Activated CD8-positive, alpha-beta memory T cell treated with anti-CD3 and anti-CD28 coated beads, Interleukin-2, amount 50 U/mL, for 48 hours (primary cell): Measurements from ENCODE around the gene CDH4.

ENCODE experiments used
- DNase-seq: peaks from one replicate; pipeline ENCODE4 v3.0.0-alpha.2; 2020

Gene CDH4

DNA sequence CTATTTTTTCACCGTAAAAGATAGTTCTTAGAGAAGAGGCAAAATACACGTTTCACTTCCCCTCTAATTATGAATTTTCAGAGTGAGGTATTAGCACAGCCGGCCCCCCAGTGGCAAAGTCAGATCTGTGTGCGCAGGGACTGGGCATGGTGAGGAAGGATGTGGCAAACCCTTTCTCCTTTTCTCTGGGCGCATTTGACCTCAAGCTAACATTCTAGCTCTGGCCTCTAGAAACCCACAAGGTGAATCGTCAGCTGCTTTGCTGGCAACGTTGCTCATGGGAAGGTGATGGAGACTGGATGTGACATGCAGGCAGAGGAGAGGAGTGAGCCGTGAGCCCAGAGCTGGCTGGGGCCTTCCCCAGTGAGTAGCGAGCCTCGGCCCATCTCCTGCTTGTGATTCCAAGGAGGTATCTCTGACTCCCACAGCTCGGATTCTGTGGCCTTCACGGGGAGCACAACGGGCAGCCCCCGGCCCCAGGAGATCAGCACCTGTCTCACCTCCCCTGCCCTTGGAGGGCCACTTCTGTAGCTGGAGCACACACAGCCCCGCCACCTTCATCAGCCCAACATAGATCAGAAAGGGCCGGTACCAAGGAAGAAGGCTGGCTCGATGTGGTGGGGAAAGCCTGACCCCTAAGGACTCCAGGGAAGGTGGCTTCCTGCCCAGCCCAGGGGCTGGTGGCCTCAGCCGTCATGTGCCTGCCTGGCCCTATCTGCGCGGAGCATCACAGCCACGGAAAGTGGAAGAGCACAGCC lies 660.8 kb downstream of the CDH4 start:
- no peak for DNase-seq

DNA sequence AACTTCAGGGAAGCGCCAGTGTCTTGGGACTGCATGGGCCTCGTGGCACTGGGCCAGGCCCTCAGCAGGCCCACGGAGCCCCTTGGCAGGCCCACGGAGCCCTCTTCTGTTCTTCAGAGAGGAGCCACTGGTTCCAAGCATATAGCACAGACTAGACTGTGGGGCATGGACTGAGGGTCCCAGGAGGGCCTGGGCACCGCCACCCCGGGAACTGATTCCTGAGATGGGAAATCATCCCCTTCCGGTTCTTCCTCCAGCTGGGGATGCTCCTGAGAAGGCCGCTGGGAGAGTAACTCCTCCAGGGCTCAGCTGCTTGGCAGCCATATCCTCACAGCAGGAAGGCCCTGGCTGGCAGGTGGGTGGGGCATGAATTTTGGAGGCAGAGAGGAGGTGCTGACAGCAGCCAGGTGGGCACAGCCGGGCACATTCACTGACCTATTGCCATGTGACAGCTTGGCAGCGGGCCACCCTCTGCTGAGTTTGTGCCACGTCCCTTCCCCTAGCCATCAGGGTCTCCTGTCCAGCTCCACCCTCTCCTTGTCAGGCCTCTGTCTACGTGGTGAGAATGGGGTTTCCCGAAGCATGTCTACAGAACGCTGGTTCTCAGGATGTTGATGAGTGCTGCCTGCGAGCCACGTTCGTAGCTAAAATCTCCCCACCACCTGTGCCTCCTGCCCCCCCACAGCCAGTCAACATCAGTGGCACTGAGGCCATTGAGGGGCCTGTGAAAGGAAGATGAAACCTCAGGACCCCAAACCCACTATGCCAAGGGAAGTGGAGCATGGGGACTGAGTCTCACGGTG lies 661.6 kb downstream of the CDH4 start:
- DNase-seq = no peak

DNA sequence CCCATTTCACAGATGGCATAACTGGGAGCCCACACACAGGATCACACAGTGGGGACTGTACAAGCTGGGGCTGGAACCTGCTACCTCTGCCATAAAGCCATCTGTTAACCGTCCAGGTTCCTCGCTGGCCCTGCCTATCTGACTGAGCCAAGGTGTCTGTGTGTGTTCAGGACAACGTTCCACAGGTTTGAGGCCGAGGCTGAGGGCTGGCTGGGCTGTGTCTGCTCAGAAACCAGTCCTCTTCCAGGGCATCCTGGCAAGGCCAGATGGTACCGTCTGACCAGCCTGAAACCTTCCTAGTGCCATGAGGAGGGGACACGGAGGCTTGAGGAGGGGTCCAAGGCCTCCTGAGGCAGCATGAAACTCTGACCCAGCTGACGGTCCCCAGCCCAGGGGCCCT lies 663.0 kb downstream of the CDH4 start:
- no peak for DNase-seq

DNA sequence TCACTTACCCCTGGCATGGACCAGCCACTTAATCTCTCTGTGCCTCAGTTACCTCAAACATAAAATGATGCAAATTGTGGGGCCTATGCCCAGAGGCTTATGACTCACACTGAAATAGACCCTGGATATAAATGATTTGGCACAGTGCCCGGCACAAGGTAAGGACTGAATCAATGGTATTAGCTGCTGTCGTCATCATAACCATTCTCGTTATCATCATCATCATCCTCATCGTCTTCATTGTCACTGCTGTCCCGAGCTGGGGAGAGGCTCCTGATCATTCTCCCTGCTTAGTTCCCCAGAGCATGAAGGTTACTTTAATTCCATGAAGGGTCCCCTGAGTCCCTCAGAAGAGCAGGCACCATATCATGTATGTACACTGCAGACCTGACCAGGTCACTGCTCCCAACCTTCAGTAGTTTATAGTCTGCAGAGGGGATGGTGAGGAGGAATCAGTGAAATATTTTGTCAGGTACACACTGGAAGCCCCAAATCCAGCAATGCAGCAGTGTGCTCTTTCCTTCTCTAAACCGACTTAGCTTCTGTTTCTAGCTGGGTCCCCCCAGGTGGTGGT lies 664.3 kb downstream of the CDH4 start:
- DNase-seq = no peak

DNA sequence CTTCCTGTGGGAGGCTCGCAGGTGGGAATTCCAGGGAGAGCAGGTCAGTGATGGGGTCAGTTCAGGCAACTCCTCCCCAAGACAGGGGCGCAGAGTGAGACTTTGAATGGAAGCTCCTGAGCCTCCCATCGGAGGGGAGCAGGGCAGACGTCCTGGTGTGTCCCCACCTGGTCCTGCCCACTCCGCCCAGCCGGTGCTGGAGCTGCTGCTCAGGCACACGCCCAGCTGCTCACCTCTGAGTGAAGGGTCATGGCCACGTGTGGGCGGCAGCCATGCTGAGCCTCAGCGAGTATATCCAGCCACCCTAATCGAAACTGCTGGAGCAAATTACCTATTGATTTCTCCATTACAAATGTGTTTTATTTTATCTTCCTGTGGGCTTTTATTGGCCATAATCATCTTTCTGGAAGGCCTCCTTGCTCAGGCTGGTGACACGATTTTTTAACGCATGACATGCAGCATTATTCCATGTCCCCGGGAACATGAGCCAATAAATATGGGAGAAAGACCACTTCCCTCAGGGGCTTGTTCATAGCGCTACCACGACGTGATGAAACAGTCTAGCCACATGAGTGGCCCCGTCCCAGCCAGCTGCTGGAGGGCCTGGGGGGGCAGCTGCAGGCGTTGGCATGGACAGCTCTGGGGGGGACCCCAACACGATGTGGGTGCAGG lies 665.5 kb downstream of the CDH4 start:
- no peak for DNase-seq

DNA sequence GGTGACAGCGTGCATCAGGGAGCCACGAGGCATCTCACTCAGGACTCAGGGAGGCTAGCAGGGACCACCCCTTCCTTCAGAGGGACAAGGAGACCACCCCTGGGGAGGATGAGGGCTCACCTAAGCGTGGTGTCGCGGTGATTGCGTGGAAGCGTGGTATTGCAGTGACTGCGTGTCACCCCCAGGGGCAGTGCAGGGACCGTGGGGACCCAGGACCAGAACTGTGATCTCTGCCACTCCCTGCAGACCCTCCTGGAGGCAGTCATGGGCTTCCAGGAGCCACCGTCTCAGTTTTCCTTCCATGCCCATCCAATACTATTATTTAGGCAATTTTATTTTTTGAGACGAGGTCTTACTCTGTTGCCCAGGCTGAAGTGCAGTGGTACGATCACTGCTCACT lies 666.5 kb downstream of the CDH4 start:
- DNase-seq = no peak

DNA sequence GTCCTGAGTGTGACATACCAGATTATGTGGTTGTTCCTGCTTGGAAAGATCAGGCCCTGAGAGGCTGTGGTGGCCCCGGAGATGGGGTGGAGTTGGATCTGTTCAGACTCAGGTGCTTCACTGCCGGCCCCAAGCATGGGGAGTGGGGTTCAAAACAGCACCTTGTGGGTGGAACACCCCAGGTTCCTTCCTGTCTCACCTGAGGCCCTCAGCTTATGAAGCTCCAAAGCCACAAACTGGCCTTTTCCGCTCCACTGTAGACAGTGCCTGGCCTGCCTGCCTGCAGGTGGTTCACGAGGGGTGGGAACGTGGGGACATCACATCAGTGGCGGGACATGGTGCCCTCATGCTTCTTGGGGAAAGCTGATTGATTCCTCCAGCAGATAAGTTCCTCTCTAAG lies 667.2 kb downstream of the CDH4 start:
- no peak for DNase-seq

DNA sequence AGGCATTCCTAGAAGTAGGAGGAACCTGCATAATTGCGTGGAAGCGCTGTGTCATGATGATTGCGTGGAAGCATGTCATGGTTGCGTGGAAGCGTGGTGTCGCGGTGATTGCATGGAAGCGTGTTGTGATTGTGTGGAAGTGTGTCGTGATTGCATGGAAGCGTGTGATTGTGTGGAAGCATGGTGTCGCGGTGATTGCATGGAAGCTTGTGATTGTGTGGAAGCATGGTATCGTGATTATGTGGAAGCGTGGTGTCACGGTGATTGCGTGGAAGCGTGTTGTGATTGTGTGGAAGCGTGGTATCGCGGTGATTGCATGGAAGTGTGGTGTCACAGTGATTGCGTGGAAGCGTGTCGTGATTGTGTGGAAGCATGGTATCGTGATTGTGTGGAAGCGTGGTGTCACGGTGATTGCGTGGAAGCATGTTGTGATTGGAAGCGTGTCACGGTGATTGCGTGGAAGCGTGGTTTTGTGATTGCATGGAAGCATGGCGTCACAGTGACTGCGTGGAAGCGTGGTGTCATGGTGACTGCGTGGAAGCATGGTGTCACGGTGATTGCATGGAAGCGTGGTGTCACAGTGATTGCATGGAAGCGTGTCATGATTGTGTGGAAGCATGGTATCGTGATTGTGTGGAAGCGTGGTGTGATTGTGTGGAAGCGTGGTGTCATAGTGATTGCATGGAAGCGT lies 667.8 kb downstream of the CDH4 start:
- DNase-seq = no peak

DNA sequence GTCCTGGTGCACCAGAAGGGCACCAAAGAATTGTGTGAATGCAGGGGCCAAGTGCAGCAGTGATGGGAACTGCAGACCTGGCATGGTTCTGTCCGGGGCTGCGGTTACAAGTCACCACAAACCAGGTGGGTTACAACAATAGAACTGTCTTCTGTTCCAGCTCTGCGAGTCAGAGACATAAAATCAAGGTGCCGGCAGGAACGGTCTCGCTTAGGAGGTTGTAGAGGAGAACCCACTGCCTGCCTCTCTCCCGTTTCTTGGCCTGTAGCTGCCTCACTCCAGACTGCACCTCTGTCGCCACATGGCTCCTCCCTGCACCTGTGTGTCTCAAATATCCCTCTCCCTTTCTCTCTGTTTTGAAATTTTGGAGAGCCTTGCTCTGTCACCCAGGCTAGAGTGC lies 670.4 kb downstream of the CDH4 start:
- no peak for DNase-seq

DNA sequence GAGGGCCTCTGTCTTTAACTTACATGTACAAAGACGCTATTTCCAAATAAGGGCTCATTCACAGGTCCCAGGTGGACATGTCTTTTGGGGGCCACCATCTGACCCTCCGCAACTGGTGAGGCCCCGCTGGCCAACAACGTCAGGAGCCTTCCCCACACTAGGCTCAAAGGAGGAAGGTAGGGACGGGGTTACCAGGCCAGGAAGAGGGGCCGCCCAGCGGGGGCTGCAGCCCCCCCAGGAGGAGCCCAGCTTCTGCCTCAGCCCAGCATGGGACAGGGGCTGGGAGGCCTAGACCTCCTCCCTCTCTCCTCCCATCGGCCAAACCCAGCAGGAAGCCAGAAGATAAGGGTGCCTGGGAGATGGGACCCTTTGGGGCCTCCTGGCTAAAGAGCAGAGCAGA lies 670.9 kb downstream of the CDH4 start:
- DNase-seq = no peak

DNA sequence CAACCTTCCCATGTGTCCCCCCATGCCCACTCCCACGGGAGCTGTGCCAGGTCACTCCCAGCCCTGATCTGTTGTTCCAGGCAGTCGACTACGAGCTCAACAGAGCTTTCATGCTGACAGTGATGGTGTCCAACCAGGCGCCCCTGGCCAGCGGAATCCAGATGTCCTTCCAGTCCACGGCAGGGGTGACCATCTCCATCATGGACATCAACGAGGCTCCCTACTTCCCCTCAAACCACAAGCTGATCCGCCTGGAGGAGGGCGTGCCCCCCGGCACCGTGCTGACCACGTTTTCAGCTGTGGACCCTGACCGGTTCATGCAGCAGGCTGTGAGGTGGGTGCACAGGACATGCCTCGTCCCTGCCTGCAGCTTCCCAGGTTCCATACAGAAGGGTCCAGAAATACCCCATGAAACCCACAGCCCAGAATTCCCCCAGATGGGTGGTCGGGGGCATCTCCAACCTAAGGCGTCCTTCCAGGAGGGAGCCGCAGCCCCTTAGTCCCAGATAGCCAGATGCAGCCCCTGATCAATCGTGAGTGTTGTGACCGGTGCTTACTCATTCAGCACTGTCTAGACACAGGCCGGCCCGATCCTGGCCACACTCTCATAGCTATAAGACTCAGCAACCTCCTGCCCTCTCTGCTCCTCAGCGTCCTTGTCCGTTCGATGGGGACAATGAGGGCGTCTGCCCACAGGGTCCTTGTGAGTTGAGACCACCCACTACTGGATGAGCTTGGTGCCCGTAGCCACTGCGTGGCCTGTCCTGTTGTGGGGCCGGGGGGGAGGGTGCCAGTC lies 671.5 kb downstream of the CDH4 start:
- DNase-seq = no peak

DNA sequence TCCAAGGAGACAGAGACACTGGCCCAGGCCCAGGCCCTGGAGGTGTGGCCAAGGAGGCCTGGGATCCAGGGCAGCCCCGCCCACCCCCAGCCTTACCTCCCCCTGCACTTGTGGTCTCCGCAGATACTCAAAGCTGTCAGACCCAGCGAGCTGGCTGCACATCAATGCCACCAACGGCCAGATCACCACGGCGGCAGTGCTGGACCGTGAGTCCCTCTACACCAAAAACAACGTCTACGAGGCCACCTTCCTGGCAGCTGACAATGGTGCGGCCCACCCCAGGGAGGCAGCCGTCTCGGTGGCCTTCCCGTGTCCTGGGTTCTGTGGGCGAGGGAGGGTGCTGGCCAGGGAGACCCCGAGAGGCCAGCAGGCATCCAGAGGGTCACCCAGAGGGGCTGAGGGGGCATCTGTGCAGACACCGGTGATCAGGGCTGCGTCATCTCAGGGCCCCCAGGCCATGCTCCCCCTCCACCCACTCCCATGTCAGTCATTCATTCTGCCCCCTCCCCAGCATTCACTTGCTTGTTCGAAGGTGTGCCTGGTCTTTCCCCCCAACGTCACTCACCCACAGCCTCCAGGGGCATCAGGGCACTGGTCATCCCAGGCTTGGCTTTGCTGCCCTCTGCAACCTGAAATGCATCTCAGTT lies 672.3 kb downstream of the CDH4 start:
- DNase-seq = no peak

DNA sequence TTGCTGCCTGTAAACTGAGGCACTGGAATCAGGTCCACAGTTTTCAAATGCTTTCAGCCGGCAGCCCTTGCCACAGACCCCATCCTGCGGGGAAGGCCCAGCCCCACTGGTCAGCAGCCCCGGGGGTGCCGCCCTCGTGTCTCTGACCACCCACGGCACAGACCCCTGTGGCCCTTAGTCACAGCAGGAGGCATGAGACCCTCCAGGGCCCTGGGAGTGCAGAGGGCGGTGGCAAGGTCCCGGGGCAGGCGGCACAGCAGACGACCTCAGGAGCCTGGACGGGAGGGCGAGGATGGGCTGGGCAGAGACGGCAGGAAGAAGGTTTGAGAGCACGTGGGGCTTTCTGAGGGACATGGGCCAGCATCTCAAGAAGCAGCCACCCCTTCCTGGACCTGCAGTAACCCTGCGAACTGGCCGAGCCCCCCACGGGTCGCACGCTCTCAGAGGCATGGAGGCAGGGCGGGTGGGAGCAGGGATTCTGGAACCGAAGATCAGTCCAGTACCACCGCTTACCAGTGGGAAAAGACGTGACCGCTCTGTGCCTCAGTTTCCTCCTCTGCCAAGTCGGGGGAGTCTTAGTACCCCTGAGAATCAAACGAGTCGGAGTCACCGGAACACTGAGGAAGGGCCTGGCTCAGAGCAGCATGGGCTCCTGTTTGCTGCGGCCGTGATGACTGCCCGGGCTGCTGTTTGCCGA lies 672.9 kb downstream of the CDH4 start:
- DNase-seq = no peak

DNA sequence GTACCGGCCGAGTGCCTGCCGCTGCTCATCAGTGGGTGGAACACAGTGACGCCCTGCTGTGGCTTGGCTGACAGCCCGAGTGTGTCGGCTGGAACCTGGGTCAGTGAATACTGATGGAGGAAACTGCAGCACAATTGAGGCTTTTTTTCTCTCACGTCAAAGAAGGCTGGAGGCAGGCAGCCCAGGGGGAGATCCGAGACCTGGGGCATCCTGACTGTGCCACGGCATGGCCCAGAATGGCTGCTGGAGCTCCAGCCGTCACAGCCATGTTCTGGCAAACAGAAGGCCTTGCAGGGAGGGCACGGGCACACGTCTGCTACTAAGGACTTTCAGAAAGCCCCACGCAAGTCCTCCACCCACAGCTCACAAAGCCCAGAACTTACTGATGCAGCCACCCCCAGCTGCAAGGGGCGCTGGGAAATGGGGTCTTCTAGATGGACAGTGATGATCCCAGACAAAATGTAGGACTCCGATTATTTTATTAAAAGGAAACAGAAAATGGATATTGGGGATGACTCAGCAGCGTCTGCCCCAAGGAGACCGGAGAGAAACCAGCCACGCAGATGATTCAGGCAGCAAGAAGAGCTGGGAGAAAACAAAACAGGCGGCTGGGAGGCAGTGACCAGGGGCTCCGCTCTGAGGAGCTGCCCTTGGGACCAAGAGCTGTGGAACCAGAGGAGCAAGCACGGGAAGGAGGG lies 673.6 kb downstream of the CDH4 start:
- no peak for DNase-seq

DNA sequence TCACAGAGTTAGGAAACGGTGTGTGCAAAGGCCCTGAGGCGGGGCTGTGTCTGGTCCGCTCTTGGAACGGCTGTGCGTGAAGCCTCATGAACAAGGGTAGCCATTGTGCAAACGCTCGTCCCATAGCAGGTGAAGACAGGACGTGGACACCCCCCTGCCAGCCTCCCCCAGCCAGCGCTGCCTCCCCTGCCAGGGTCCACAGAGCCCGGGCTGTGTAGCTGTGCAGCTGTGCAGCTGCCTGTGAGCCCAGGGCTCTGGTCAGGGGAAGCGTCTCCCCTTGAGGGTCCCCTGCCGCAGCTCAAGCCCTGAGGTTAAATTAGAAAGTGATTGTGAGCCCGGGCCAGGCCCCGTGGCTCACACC lies 674.2 kb downstream of the CDH4 start:
- DNase-seq = no peak

DNA sequence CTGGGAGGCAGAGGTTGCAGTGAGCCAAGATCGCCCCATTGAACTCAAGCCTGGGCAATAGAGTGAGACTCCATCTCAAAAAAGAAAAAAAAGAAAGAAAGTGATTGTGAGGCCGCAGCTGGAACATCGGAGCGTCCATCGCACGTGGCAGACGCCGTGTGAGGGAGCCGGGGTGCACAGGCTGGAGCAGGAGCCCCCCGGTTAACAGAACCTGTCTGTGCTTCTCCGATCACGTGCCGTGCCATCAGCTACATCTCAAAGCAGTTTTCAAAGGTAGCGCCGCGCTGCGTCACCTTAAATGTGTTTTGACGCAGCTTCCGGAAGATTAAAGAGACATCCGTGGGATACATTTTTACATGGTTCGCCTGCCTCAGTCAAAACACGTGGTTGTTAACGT lies 674.7 kb downstream of the CDH4 start:
- no peak for DNase-seq

DNA sequence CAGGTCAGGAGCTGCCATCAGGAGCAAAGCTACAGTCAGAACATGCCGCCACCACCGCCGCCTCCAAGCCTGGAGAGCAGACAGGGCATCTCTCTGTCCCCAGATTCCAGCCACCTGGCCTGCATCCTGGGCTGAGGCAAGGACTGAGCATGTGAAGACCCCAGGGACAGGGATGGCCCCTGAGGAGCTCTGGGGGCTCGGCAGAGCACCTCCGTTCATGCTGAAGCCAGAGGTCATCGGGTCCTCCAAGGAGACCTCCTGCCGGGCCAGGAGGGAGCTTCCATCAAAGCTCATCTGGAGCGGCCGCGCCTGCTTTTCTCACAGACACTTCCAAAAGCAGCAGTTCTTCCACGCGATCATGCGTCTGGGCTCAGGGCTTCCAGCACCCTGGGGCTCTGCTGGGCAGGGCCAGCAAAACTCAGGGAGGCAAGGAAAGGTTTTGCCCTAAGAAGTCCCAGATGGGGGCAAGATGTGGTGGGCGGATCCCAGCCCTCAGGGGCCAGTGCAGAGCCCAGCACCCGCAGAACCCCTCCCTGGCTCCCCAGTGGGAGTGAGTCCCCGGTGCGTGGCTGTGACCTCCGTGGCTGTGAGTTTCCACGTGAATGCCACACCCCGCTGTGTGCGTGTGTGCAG lies 675.2 kb downstream of the CDH4 start:
- no peak for DNase-seq

DNA sequence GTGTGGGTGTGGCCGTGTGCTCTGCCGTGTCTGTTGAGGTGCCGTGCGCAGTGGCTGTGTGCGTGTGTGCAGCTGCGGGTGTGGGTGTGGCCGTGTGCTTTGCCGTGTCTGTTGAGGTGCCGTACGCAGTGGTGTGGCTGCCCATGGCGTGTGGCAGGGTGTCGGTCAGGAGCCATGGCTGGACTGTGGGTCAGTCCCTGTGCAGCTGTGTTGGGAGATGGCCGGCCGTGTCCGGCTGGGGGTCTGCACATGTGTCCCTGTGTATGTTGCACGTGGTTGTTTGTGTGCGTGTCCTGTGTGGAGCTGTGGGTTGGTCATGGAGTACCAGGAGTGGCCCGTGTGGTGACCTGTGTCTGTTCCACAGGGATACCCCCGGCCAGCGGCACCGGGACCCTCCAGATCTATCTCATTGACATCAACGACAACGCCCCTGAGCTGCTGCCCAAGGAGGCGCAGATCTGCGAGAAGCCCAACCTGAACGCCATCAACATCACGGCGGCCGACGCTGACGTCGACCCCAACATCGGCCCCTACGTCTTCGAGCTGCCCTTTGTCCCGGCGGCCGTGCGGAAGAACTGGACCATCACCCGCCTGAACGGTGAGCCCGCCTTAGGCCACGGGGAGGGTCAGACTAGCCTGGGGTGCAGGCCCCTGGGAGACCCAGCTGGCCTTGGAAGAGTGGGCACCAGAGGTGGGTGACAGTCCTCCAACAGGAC lies 675.9 kb downstream of the CDH4 start:
- no peak for DNase-seq

DNA sequence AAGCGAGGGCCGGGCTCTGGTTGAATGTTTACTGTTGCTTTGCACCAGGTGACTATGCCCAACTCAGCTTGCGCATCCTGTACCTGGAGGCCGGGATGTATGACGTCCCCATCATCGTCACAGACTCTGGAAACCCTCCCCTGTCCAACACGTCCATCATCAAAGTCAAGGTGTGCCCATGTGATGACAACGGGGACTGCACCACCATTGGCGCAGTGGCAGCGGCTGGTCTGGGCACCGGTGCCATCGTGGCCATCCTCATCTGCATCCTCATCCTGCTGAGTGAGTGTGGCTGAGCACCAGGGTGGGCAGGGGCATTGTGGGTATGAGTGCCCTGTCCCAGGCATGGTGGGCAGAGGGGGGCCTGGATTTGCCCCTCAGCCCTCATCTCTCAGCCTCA lies 677.5 kb downstream of the CDH4 start:
- DNase-seq = no peak
